ENCODE data around the gene SHISA5.

Gene SHISA5

GRCh38 chr3:48433472-48434118 lies 70.4 kb downstream of the SHISA5 start:
- H3K27ac ChIP-seq: no peak overlapping the region
- TF ChIP-seq ZFX (IDR thresholded peaks at IDR 0.05) (no peak), CTCF (conservative IDR thresholded peaks at IDR 0.05) (no peak)

- TF ChIP-seq CTCF (conservative IDR thresholded peaks at IDR 0.05) (no peak; the same call in 1 of the 2 replicates), ZFX (IDR thresholded peaks at IDR 0.05) (no peak)
Observed at GRCh38 chr3:48432411-48433371, 71.3 kb downstream of the SHISA5 start.

GRCh38 chr3:48431224-48432029 lies 72.5 kb downstream of the SHISA5 start:
- H3K27ac ChIP-seq: peak overlapping the region; percentile 88; the same call in 1 of the 2 replicates
- TF ChIP-seq ZFX (IDR thresholded peaks at IDR 0.05) (no peak), CTCF (conservative IDR thresholded peaks at IDR 0.05) (no peak)

More at GRCh38 chr3:48432411-48433371, 71.3 kb downstream of the SHISA5 start:
- no peak overlapping the region for H3K27ac ChIP-seq

- peak overlapping the region; percentile 88 for H3K27ac ChIP-seq
- TF ChIP-seq CTCF (conservative IDR thresholded peaks at IDR 0.05) (no peak), ZFX (IDR thresholded peaks at IDR 0.05) (no peak)
Observed at GRCh38 chr3:48430708-48431101, 73.3 kb downstream of the SHISA5 start.

- TF ChIP-seq ZFX (IDR thresholded peaks at IDR 0.05) (no peak), CTCF (conservative IDR thresholded peaks at IDR 0.05) (no peak)
- H3K27ac ChIP-seq: peak within 1 kb of the TSS; percentile 88
Observed at GRCh38 chr3:48429960-48430707, 73.8 kb downstream of the SHISA5 start, which contains the start of gene PLXNB1. Gene PLXNB1 (minus strand): TSS chr3:48430086. CDS start chr3:48424611, 5,475 bp downstream.

GRCh38 chr3:48429317-48429959 lies 74.5 kb downstream of the SHISA5 start:
- TF ChIP-seq CTCF (conservative IDR thresholded peaks at IDR 0.05) (no peak), ZFX (IDR thresholded peaks at IDR 0.05) (peak; percentile 78; the same call in 1 of the 2 replicates)
- peak overlapping the region; percentile 88 for H3K27ac ChIP-seq
